SK-N-SH (cell line): ENCODE data around the gene NCOA5. TPM values are rescaled to one million over a fixed set of nuclear protein-coding genes. Genes with fewer than 3 reads are reported as not detected.

Experiments used
- CTCF ChIA-PET: fragments of 300-600, 350-600 bp; formaldehyde crosslinking; extraction: SDS; loops from one replicate; lab custom pipeline; 2021; lab: Yijun Ruan, JAX
- POLR2A ChIA-PET: fragments of 350-600 bp; sonication (Branson Sonifier 250); formaldehyde crosslinking; extraction: SDS; loops from one replicate; lab custom pipeline; 2020; ENCODE audit warnings: antibody characterized with exemption, inconsistent platforms; lab: Yijun Ruan, JAX
- DNase-seq: peaks from one replicate; pipeline ENCODE4 v3.0.0; 2012
- H2AFZ ChIP-seq: fragments of 200-600 bp; sonication (generic); 2 replicates; pipeline ENCODE4 v1.8.1; 2016; ENCODE audit warnings: antibody characterized with exemption, mild to moderate bottlenecking, low read depth
- H3F3A ChIP-seq: fragments of 200-600 bp; sonication (generic); replicated peaks from 2 replicates; pipeline ENCODE3; 2016; ENCODE audit warnings: antibody characterized with exemption, mild to moderate bottlenecking; ENCODE audit not compliant: insufficient read depth
- H3K27ac ChIP-seq, 2 experiments: fragments of 200-500 bp in 1 of 2; fragments of 200-600 bp in 1 of 2; sonication (Bioruptor generic) in 1 of 2; sonication (generic), shearing (Covaris generic) in 1 of 2; 2 replicates each; pipeline versions ENCODE4 v1.5.1 to v1.6.1; 2014 to 2016; ENCODE audit warnings: low read depth in 2 of 2, inconsistent platforms in 1 of 2, low read length in 1 of 2, mild to moderate bottlenecking in 1 of 2, mixed read lengths in 1 of 2
- H3K27me3 ChIP-seq: fragments of 200-600 bp; sonication (generic), shearing (Covaris generic); 2 replicates; pipeline ENCODE4 v1.6.1; 2016; ENCODE audit warnings: mixed run types; ENCODE audit not compliant: insufficient read depth
- H3K36me3 ChIP-seq, 2 experiments: fragments of 200-500 bp in 1 of 2; fragments of 200-600 bp in 1 of 2; sonication (Bioruptor generic) in 1 of 2; sonication (generic) in 1 of 2; replicated peaks in 1 of 2; 2 replicates each; pipeline versions ENCODE3 to v1.5.1; 2014 to 2016; ENCODE audit warnings: low read length in 1 of 2, mild to moderate bottlenecking in 1 of 2; ENCODE audit not compliant: insufficient read depth in 2 of 2, control insufficient read depth in 1 of 2
- H3K4me1 ChIP-seq, 2 experiments: fragments of 200-500 bp in 1 of 2; fragments of 200-600 bp in 1 of 2; sonication (Bioruptor generic) in 1 of 2; sonication (generic), shearing (Covaris generic) in 1 of 2; 2 replicates each; pipeline versions ENCODE4 v1.5.1 to v1.6.1; 2014 to 2016; ENCODE audit warnings: low read depth in 1 of 2, low read length in 1 of 2, mixed run types in 1 of 2; ENCODE audit not compliant: insufficient read depth in 2 of 2, control insufficient read depth in 1 of 2
- H3K4me2 ChIP-seq: fragments of 200-600 bp; sonication (generic), shearing (Covaris generic); 2 replicates; pipeline ENCODE4 v1.6.1; 2017; ENCODE audit warnings: mixed run types
- H3K4me3 ChIP-seq, 2 experiments: fragments of 200-500 bp in 1 of 2; fragments of 200-600 bp in 1 of 2; sonication (Bioruptor generic) in 1 of 2; sonication (generic), shearing (Covaris generic) in 1 of 2; 2 replicates each; pipeline versions ENCODE4 v1.5.1 to v1.8.1; 2014 to 2016; ENCODE audit warnings: low read depth in 2 of 2, inconsistent platforms in 1 of 2, low read length in 1 of 2, mild to moderate bottlenecking in 1 of 2, mixed read lengths in 1 of 2, moderate library complexity in 1 of 2
- H3K79me2 ChIP-seq: fragments of 200-600 bp; sonication (generic); 2 replicates; pipeline ENCODE4 v1.8.1; 2017; ENCODE audit warnings: mild to moderate bottlenecking; ENCODE audit not compliant: insufficient read depth
- H3K9ac ChIP-seq: fragments of 200-600 bp; sonication (generic); 2 replicates; pipeline ENCODE4 v1.6.1; 2017; ENCODE audit warnings: mixed run types
- H3K9me2 ChIP-seq: fragments of 200-600 bp; sonication (generic); 2 replicates; pipeline ENCODE4 v1.6.1; 2017; ENCODE audit warnings: mixed run types
- H3K9me3 ChIP-seq: fragments of 200-600 bp; sonication (generic); 2 replicates; pipeline ENCODE4 v1.6.1; 2017; ENCODE audit warnings: mixed run types, mild to moderate bottlenecking, moderate library complexity
- H4K20me1 ChIP-seq: fragments of 200-600 bp; sonication (generic); 2 replicates; pipeline ENCODE4 v1.6.1; 2017; ENCODE audit warnings: mild to moderate bottlenecking, mixed run types; ENCODE audit not compliant: insufficient read depth
- ELF1 ChIP-seq: IDR thresholded peaks from 2 replicates; pipeline ENCODE4 v1.4.0; 2012
- FOXJ3 ChIP-seq: sonication (generic); formaldehyde crosslinking; IDR thresholded peaks from 2 replicates; pipeline ENCODE4 v1.5.1; 2020; ENCODE audit warnings: mild to moderate bottlenecking, missing genetic modification reagents
- RCOR1 ChIP-seq: fragments of 150-350 bp; IDR thresholded peaks from 2 replicates; pipeline ENCODE4 v1.6.1; 2017; ENCODE audit warnings: antibody characterized with exemption, low read length
- SIN3A ChIP-seq: IDR thresholded peaks from 2 replicates; pipeline ENCODE4 v1.6.1; 2012; ENCODE audit warnings: low read depth, mild to moderate bottlenecking, low read length, moderate library complexity, borderline replicate concordance
- WGBS: methylation state at CpG from one replicate; pipeline ENCODE4 v1.1.6; 2017; ENCODE audit warnings: low lambda C conversion rate; 5-methylcytosine and 5-hydroxymethylcytosine counted together
- polyA plus RNA-seq, 3 experiments: library from polyadenylated mRNA; depleted of rRNA; stranded (reverse); fragments of >200 nt; gene quantifications; 2 replicates each; pipeline ENCODE4 v1.2.3, GENCODE V29; 2012
- TF ChIP-seq, protein P1 (sequence below): fragments of 150-350 bp; IDR thresholded peaks from 2 replicates; pipeline ENCODE4 v1.6.1; 2017; ENCODE audit warnings: antibody characterized with exemption, low read length, low read depth, borderline replicate concordance
- TF ChIP-seq, protein P2 (sequence below): IDR thresholded peaks from 2 replicates; pipeline ENCODE4; 2012
- TF ChIP-seq, protein P3 (sequence below): IDR thresholded peaks from 2 replicates; pipeline ENCODE4 v1.4.0; 2012; ENCODE audit warnings: low read depth, borderline replicate concordance

Gene NCOA5
- polyA plus RNA-seq, 1 of the 3 experiments (the other 2 are of a cell fraction) = 20.4 TPM

DNA sequence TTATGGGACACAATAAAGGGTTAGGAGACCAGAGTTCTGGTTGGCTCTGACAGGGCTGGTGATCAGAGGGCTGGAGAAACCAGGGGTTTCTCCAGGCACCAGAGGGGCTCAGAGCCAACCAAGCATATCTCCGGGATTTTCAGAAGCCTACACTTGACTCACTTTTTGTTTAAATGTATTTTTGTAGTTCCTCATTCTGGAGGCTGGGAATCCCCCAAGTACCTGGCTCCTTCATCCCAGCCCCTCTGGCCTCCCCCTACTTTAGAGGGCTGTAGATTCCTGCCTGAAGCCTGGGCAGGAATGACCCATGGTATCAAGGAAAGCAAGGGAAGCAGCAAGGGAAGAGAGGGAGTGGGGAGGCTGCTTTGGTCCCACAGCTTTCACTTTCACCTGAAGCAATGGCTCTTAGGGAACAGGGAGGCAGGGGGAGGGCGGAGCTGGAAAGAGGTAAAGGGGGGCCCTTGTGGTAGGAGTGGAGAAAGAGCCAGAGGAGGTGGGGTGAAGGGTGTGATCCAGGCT is 29.3 kb upstream of the NCOA5 start:
- Histone ChIP-seq H3K9me3 (no peaks in the 10 kb centered on the region), H3K27ac (no peak overlapping the region), H3K4me2 (no peak overlapping the region), H3K4me3 (no peak overlapping the region), H2AFZ (no peak overlapping the region), H4K20me1 (no peaks in the 10 kb centered on the region), H3K9ac (no peak overlapping the region), H3K79me2 (no peaks in the 10 kb centered on the region), H3K36me3 (no peaks in the 10 kb centered on the region), H3K4me1 (peaks cover 2 to 11% of the 10 kb centered on the region in 2 experiments; a peak in 2 of 4 replicates), H3F3A (no peaks in the 10 kb centered on the region), H3K27me3 (0 out of 2 replicates have a peak, but pooled peaks cover 5% of the 10 kb centered on the region), H3K9me2 (no peaks in the 10 kb centered on the region)
- TF ChIP-seq, protein P1, sequence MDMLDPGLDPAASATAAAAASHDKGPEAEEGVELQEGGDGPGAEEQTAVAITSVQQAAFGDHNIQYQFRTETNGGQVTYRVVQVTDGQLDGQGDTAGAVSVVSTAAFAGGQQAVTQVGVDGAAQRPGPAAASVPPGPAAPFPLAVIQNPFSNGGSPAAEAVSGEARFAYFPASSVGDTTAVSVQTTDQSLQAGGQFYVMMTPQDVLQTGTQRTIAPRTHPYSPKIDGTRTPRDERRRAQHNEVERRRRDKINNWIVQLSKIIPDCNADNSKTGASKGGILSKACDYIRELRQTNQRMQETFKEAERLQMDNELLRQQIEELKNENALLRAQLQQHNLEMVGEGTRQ = no peak
- TF ChIP-seq, protein P2, sequence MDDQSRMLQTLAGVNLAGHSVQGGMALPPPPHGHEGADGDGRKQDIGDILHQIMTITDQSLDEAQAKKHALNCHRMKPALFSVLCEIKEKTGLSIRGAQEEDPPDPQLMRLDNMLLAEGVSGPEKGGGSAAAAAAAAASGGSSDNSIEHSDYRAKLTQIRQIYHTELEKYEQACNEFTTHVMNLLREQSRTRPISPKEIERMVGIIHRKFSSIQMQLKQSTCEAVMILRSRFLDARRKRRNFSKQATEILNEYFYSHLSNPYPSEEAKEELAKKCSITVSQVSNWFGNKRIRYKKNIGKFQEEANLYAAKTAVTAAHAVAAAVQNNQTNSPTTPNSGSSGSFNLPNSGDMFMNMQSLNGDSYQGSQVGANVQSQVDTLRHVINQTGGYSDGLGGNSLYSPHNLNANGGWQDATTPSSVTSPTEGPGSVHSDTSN = no peak
- TF ChIP-seq SIN3A = no peak
- TF ChIP-seq RCOR1 = no peak
- no peak for TF ChIP-seq ELF1
- CTCF ChIA-PET = interaction anchor here (1.1 to 2.3 kb wide), 4 partner anchors 9 to 319 kb away, joined by 5 to 24 read pairs (median 6); no protein-coding TSS in a partner anchor
- DNase-seq = no peak
- WGBS = 84% methylated on average over 2 of the region's 2 CpGs
- POLR2A ChIA-PET = no interaction called here

DNA sequence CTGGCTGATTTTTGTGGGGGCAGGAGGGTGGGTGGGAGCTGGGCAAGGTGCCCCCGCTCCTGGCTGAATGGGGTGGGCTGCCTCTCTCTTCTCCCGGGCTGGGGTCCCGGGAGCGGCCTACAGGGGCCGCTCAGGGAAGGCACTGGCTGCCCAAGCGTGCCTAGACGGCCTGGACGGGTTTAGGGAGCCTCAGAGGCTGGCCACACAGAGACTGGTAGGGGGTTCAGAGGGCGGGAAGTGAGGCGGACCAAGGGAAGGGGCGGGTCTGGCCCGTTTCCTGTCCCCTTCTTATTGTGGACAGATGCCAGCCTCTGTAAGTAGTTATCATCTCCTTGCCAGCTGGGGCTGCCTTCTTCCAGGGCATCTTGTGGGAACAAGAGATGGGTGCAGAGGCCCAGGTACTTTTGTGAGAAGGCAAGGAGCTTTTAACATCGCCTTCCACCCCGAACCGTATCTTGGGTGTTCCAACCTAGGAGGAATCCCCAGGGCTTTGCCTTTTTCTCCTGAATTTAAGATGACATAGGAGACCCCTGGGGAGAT is 28.8 kb upstream of the NCOA5 start:
- H3K9ac ChIP-seq = no peak overlapping the region
- H3K4me1 ChIP-seq = peaks cover 2 to 11% of the 10 kb centered on the region in 2 experiments; a peak in 2 of 4 replicates
- no peaks in the 10 kb centered on the region for H3F3A ChIP-seq
- TF ChIP-seq SIN3A = no peak
- TF ChIP-seq, protein P2 = no peak
- TF ChIP-seq, protein P3, sequence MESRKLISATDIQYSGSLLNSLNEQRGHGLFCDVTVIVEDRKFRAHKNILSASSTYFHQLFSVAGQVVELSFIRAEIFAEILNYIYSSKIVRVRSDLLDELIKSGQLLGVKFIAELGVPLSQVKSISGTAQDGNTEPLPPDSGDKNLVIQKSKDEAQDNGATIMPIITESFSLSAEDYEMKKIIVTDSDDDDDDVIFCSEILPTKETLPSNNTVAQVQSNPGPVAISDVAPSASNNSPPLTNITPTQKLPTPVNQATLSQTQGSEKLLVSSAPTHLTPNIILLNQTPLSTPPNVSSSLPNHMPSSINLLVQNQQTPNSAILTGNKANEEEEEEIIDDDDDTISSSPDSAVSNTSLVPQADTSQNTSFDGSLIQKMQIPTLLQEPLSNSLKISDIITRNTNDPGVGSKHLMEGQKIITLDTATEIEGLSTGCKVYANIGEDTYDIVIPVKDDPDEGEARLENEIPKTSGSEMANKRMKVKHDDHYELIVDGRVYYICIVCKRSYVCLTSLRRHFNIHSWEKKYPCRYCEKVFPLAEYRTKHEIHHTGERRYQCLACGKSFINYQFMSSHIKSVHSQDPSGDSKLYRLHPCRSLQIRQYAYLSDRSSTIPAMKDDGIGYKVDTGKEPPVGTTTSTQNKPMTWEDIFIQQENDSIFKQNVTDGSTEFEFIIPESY = no peak
- TF ChIP-seq FOXJ3 (CRISPR knock-in tag) = no peak
- H3K79me2 ChIP-seq = no peaks in the 10 kb centered on the region
- H3K9me2 ChIP-seq = no peaks in the 10 kb centered on the region
- no peaks in the 10 kb centered on the region for H3K36me3 ChIP-seq
- H3K27me3 ChIP-seq = 0 out of 2 replicates have a peak, but pooled peaks cover 5% of the 10 kb centered on the region
- 75% methylated on average over 12 of the region's 15 CpGs for WGBS
- H3K4me3 ChIP-seq = no peak overlapping the region
- no peaks in the 10 kb centered on the region for H4K20me1 ChIP-seq
- DNase-seq = no peak
- H3K27ac ChIP-seq = no peak overlapping the region
- CTCF ChIA-PET = interaction anchor here (1.1 to 2.3 kb wide), 4 partner anchors 10 to 320 kb away, joined by 5 to 24 read pairs (median 6); no protein-coding TSS in a partner anchor
- no peak overlapping the region for H3K4me2 ChIP-seq
- POLR2A ChIA-PET = no interaction called here
- no peak overlapping the region for H2AFZ ChIP-seq
- no peaks in the 10 kb centered on the region for H3K9me3 ChIP-seq
